Measurements from ENCODE around the gene ANKRD11.
"Not testable (repeated sequence)": the region's sequence is repeated elsewhere in the genome, so short reads cannot be mapped to it uniquely, and the experiment has no call there.

The ANKRD11 gene

GRCh38 chr16:89304941-89305705 is 185.2 kb downstream of the ANKRD11 start:
- in situ Hi-C loops (cut with MboI; ENCODE audit: low sequenced_read_pairs) = no loop called here

DNA sequence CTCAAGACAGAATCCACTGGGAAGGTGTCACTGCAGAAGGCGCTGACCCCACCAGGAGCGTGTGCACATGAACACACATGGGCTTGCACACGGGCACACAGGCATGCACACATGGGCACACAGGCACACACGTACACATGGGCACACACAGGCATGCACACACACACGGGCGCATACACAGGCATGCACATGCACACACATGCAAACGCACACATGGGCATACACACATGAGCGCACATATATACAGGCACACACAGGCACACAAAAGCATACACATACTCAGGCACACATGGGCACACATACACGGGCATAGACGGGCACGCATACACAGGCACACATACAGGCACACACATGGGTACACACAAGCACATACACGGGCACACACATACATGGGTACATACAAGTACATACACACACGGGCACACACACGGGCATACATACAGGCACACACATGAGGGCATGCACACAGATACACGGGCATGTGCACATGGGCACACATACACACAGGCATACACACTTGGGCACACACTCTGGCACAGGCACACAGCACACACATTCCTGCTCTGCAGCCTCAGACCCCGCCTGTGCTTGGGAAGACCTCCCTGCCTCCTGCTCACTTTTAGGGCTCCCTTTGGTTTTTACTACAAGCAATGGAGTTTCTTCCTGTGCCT is 186.0 kb downstream of the ANKRD11 start:
- in situ Hi-C loops (cut with MboI; ENCODE audit: low sequenced_read_pairs) = no loop called here

GRCh38 chr16:89303617-89304016 is 186.7 kb downstream of the ANKRD11 start:
- in situ Hi-C loops (cut with MboI; ENCODE audit: low sequenced_read_pairs) = no loop called here

DNA sequence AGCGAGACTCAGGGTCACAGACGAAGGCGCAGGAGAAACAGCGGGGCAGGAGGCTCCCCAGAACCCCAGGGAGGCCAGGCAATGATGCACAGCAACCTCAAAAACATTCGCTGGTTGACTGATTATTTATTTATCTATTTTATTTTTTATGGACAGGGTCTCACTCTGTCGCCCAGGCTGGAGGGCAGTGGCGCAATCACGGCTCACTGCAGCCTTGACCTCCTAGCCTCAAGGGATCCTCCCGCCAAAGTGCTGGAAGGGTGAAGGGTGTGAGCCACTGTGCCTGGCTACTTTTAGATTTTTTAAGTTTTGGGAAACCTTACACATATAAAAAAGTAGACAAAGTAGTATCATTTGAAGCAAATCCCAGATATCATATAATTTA is 189.4 kb downstream of the ANKRD11 start:
- in situ Hi-C loops (cut with MboI; ENCODE audit: low sequenced_read_pairs) = no loop called here

DNA sequence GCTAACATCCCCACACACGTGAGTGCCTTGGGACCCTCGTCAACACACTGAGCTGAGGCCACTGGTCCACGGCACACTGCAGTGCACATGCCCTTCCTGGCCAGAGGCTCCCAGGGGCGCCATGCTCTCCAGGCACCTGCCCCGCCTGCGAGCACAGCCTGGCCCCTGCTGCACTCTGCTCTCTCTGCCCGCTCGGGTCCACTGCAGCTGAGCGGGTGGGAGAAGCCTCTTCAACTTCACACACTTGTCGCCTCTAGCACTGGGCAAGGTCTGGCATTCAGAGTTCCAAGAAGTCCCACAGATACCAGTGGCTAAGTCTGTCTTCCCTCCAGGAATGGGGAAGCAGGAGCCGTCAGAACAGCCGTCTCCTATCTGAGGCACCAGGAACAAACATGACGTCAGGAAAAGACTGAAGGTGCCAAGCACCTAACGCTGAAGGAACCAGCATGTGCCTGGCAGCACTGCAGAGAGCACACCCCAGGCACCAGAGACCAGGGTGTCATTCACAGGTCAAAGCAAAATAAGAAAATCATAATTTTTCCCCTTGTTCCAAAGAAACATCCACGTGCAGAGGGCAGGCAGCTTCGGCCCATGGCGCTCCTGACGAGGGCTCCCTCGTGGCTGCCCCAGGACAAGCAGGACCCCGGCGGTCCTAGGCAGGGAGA is 189.9 kb downstream of the ANKRD11 start:
- in situ Hi-C loops (cut with MboI; ENCODE audit: low sequenced_read_pairs) = no loop called here

DNA sequence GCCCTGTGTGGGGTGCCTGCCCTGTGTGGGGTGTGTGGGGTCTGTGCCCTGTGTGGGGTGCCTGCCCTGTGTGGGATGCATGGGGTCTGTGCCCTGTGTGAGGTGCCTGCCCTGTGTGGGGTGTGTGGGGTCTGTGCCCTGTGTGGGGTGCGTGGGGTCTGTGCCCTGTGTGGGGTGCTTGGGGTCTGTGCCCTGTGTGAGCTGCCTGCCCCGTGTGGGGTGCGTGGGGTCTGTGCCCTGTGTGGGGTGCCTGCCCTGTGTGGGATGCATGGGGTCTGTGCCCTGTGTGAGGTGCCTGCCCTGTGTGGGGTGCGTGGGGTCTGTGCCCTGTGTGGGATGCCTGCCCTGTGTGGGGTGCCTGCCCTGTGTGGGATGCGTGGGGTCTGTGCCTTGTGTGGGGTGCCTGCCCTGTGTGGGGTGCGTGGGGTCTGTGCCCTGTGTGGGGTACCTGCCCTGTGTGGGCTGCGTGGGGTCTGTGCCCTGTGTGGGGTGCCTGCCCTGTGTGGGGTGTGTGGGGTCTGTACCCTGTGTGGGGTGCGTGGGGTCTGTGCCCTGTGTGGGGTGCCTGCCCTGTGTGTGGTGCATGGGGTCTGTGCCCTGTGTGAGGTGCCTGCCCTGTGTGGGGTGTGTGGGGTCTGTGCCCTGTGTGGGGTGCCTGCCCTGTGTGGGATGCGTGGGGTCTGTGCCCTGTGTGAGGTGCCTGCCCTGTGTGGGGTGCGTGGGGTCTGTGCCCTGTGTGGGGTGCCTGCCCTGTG is 190.8 kb downstream of the ANKRD11 start:
- in situ Hi-C loops (cut with MboI; ENCODE audit: low sequenced_read_pairs) = not testable (repeated sequence)

GRCh38 chr16:89298623-89299225 is 191.6 kb downstream of the ANKRD11 start:
- in situ Hi-C loops (cut with MboI; ENCODE audit: low sequenced_read_pairs) = no loop called here

- in situ Hi-C loops (cut with MboI; ENCODE audit: low sequenced_read_pairs) = no loop called here
Measured at GRCh38 chr16:89297910-89298545, 192.3 kb downstream of the ANKRD11 start.

- in situ Hi-C loops (cut with MboI; ENCODE audit: low sequenced_read_pairs) = no loop called here
Measured at GRCh38 chr16:89297156-89297874, 193.0 kb downstream of the ANKRD11 start.

- in situ Hi-C loops (cut with MboI; ENCODE audit: low sequenced_read_pairs) = no loop called here
Measured at GRCh38 chr16:89295915-89296314, 194.4 kb downstream of the ANKRD11 start.

- in situ Hi-C loops (cut with MboI; ENCODE audit: low sequenced_read_pairs) = no loop called here
Measured at GRCh38 chr16:89295071-89295900, 195.1 kb downstream of the ANKRD11 start.

- in situ Hi-C loops (cut with MboI; ENCODE audit: low sequenced_read_pairs) = no loop called here
Measured at GRCh38 chr16:89294486-89294885, 195.9 kb downstream of the ANKRD11 start.

GRCh38 chr16:89293276-89294143 is 196.9 kb downstream of the ANKRD11 start:
- in situ Hi-C loops (cut with MboI; ENCODE audit: low sequenced_read_pairs) = no loop called here

GRCh38 chr16:89292443-89293078 is 197.8 kb downstream of the ANKRD11 start:
- in situ Hi-C loops (cut with MboI; ENCODE audit: low sequenced_read_pairs) = no loop called here

GRCh38 chr16:89291776-89292175 is 198.6 kb downstream of the ANKRD11 start:
- in situ Hi-C loops (cut with MboI; ENCODE audit: low sequenced_read_pairs) = no loop called here

GRCh38 chr16:89291363-89291762 is 199.0 kb downstream of the ANKRD11 start:
- in situ Hi-C loops (cut with MboI; ENCODE audit: low sequenced_read_pairs) = no loop called here

DNA sequence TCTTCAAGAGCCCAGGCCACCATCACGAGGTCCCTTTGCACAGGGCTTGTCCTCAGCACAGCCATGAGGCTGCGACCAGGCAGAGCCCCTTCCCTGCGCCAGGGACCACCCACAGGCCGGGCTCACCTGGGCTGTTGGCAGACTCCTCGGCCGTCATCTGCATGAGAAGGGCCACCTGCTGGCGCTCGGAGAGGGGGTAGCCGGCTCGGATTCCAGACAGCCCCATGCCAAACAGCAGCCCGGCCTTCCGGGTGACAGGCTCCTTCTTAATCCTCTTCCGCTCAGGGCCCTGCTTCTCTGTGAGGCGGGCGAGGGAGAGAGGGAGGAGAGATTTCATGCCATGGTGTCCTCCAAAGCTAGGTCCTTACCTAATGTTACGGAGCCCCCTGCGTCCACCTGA is 199.5 kb downstream of the ANKRD11 start:
- in situ Hi-C loops (cut with MboI; ENCODE audit: low sequenced_read_pairs) = no loop called here

All from HL-60/S4 treated with phorbol 12-myristate 13-acetate at 8.2 ng/mL for 4 days and 3 days (cell line).